Left renal pelvis (tissue), 4 donors: Measurements from ENCODE around the gene PPIP5K1. TPM values are rescaled to one million over a fixed set of nuclear protein-coding genes. Genes with fewer than 3 reads are reported as not detected.

Source experiments
- DNase-seq, 4 donors: peaks; one replicate each; pipeline ENCODE4 v3.0.0-alpha.2; 2013; ENCODE audit warnings: low read depth in 4 of 4, low spot score in 3 of 4
- polyA plus RNA-seq, 4 donors: library from polyadenylated mRNA; unstranded; fragments of 120-200 nt; gene quantifications; one replicate each; pipeline ENCODE4 v1.2.1, GENCODE V29; 2013; ENCODE audit not compliant: insufficient read length in 4 of 4

Gene PPIP5K1
- polyA plus RNA-seq, 4 donors = 11.4 to 33.2 (median 22.4) TPM

DNA sequence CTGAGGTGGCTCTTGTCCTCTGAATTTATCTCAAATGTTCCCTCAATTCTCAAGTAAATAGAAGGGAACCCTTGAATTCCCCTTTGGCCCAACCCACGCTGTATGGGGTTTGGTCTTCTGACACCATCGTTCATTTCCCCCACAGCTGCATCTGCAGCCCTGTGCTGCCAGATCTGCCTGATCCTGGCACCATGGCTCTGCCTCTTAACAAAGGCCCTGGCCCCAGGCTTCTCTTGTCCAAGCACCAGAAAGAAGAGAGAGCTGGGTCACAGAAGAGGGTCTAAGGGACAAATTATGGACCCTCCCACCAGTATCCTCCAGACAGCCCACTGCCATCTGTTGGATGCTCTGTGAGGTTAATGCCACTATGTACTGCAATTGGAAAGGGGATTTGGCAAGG is 70.8 kb downstream of the PPIP5K1 start:
- DNase-seq = no peak

DNA sequence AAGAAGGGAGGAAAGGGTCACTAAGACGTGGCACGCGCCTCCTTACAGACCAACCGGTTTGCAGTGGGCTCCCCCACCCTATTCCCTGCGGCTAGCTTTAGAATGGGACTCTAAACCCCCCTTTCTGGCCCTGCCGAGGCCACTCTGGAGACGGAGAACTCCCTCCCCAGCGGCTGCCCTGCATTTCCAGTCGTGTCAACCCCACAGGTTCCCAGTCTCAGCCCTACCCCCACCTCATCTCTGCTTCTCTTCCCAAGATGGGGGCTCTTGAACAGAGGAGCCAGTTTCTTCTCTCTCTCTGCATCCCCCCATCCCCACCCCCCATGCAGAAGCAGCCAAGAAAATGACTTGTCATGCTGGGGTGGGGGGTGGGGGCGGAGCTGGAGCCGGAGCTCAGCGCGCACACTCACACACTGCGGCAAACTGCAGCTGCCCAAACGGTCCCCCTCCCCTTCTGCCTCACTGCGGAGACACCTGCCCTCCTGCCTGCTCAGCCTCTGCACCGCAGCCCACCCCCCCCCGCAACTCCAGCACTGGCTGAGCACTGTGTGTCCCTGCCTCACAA is 71.7 kb downstream of the PPIP5K1 start:
- DNase-seq = no peak

DNA sequence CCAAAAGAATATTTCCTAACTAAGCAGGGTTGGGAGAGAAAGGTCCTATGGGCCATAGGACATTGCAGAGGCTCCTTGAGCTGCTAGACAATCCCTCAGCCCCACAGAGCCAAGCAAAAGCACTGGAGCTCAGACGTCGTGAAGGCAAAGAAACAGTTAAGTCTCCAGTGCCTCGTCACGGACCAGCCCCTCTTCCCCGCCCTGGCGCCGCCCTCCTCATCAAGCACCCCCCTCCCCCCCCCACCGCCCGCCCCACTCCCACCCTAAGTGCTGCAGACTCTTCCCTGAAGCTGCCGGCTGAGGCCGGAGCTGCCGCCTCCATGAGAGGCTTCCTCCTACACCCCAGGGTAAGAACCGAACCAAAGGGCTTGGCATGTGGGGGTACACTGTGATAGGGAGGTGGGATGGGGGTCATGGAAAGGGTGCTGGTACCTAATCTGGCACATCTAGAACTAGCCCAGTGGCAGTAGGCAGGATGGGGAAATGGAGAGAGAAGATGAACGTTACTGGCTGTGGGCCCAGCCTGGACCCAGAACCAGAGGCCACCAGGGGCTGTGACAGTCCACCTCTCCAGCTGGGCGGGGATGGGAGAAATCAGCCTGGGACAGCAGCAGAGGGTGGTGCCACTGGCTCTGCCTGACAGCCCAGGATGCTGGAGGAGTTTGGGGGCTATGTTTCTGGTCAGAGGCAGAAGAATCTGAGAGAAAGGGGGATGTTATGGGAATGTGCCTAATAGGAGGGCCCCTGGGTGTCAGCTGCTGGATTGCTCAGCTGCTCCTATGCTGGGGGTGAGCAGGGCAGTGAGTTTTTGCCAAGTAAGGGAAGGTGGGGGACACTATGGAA is 72.4 kb downstream of the PPIP5K1 start, which contains the start of gene MAP1A:
MAP1A (plus strand) TSS at position 255 of the 843 bp plus-strand sequence. CDS start 3,866 bp downstream, outside the sequence.
- no peak for DNase-seq

DNA sequence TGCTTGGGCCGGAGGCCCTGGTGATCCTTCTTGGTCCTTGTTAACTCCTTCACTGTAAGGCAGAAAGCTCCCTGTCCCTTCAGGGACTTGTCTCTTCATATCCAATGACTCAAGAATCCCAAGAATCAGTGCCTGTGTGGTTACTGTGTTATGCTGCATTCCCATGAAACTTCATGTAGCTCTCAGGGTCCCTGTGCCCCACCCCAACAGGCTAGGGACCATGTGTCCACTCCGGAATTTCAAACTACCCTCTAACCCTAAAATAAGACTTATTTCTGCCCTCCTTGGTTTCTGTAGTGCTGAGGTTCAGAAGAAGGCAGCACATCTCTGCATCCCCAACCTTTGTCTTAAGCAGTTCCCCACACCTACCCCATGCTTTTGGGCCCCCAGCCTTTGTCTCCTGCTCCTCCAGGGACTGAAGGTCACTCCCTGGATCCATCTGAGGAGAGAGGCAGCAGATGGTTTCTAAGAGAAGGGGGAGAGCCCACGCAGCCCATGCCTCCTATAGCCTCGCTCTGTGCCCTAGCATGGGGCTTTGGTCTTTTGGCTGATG is 73.1 kb downstream of the PPIP5K1 start:
- no peak for DNase-seq

DNA sequence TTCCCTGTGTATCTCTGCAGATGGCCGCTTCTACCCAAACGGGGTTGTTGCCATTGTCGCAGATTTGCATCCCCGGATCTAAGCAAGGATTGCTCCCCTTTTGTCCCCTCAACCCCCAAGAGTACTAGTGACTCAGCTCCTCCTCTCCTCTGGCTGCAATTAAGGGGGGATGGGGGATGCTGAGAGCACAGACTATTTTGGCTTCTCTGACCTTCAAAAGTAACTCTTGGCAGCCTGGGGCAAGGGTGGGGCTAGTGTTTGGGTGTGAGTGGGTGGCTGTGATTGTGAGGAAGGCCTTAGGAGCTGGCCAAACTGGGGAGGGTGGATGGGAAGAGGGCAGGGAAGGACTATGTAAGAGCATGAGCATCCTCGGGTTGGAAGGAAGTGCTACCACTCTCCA is 73.8 kb downstream of the PPIP5K1 start:
- no peak for DNase-seq

DNA sequence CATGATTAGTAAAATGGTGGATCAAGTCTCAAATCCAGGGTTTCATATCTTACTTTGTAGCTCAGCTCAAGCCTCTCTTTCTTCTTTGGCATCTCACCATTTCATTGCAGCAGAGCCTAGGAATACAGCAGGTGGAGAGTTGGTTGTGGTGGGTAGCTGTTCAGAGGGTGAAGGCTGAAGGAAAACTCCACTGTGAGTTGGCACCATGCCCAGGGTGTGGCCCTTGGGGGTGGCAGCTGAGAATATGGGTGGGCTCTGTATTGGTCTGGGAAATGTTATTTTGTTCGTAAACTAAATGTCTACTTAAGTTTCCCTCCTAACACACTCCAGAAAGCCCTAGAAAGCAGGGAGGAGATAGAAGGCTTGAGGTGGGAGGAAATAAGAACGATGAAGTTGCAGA is 74.3 kb downstream of the PPIP5K1 start:
- DNase-seq = no peak

DNA sequence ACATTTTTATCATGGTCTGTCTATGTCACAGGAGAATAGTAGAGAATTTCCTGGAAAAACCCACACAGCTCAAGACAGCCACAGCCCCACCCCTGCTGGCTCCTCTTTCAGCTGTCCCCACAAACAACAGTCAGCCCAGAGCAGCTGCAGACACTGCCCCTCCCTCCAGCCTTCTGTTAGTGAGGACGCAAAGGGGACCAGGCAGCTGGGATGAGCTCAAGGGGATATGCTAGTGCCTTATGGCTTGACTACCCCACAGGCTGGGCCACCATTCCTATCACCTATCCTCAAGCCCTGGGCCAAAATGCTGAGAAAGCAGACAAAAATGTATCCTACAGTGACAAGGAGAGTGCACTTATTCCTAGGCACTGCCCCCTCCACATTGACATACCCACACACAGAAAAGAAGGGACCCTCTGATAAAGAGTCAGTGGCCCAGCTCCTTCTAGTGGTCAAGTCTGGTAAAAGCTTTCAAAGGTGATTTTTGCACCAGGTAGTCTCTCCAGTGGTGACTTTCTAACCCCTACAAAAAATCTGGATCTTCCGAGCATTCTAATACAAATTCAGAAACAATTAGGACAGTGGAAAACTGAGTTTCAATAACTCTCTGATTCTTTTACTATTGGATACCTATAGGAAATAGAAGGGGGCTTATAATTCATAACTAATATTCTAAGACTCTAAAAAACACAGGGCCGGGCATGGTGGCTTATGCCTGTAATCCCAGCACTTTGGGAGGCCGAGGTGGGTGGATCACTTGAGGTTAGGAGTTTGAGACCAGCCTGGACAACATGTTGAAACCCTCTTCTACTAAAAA is 75.6 kb downstream of the PPIP5K1 start:
- DNase-seq = no peak

DNA sequence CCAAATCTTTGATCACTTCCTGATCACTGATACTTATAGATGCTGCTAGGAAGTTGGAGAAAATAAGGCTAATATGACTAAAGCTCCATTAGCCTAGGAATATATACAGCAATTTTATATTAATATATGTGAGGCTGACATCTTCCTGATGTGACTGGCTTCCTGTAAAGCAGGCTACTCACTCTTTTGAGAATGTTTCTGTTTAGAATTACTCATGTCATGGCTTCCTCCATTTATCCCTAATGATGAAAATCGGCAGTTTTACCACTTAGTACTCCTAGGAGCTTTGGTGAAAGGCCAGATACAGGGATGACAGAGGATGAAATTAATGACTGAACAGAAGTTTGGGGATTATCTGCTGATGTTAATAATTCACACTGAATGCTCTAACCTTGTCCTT is 76.5 kb downstream of the PPIP5K1 start:
- no peak for DNase-seq

DNA sequence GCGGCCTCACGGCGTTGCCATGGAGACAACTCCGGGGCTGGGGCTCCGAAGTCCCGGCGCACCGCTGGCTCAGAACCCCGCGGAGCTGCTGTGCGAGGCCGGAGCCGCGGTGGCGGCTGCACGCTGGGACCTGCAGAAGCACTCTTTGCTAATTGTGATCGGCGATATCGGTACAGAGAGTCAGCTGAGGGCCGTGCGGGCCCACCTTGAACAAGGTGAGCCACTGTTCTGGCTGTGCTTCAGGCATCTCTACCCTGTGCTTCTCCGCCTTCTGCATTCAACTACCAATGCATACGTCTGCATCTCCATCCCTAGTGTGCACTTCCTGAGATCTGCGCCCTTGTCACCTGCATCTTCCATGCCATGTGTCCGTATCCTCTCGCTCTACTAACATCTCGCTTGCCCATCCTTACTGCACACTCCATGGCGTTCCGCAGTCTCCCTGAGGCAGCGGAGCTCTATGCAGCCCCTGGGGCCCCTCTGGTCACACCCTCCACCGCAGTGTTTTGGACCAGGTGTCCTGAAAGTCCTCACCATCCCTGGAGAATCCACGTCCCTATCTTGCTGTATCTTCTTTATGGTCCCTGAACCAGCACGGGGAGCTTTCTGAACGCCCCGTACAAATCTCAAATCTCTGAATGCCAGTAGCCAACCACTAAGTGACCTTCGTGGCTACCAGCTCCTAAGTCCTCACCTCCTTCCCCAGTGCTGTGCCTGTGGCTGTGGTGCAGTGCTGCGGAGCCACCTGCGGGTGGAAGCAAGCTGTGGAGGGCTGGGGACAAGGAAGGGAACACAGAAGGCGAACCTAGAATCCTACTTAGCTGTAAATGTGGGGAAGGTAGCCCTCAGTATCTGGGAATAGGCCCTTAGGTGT is 78.8 kb downstream of the PPIP5K1 start:
- no peak for DNase-seq

DNA sequence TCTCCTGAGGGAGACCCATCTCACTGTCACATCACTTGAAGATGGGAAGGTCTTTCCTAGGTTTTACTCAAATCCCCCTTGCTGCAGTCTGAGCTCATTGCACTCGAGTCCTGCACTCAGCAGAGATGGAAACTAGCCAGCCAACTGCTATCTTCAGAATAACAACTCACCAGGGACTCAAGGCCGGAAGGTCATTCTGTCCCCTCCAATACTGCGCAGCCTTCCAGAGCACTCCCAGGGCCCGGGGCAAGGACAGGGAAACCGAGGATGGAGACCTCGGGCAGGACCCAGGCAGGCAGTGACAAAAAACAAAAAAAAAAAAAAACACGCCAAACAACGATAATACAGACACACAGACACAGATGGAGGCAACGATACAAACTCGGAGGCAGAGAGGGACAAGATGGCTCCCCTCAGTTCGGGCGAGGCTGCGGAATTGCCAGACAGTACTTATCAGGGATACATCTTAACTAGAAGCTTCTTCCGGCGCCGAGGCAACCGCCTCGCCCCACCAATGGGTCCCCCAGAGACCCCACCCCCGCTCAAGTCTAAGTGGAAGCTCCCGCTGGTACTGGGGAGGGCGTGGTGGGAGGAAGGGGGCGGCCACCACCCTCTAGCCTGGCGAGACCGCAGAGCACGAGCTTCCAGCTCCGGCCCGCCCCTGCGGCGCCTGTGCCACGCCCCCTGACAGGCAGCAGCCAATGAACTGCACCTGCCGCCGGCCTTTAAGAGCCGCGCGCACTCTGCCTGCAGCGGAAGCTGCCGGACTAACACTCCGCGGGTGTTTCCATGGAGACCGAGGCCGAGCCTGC is 79.6 kb downstream of the PPIP5K1 start:
- peak; percentile 91 to 96 (median 92) for DNase-seq

DNA sequence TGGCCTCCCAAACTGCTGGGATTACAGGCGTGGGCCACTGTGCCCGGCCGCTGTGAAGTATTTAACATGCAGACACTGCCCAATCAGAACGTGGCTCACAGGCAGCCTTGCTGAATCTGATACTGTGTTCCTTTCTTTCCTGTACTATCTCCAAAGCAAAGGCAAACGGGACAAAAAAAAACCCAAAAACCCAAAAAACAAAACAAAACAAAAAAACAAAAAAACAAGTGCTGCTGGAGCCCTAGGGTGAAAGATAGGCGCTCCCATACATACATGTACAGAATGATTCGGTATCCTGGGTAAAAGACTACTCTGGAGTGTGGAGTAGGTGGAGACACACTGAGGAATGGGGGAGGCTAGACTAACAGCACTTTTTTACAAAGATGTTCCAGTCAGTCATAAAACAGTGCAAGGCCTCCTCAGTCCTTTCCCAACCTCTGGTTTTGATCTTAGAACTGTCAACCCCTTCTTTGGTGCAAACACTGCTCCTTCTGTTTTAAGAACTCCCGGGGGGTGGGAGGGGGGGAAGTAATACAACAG is 80.3 kb downstream of the PPIP5K1 start:
- DNase-seq = no peak

DNA sequence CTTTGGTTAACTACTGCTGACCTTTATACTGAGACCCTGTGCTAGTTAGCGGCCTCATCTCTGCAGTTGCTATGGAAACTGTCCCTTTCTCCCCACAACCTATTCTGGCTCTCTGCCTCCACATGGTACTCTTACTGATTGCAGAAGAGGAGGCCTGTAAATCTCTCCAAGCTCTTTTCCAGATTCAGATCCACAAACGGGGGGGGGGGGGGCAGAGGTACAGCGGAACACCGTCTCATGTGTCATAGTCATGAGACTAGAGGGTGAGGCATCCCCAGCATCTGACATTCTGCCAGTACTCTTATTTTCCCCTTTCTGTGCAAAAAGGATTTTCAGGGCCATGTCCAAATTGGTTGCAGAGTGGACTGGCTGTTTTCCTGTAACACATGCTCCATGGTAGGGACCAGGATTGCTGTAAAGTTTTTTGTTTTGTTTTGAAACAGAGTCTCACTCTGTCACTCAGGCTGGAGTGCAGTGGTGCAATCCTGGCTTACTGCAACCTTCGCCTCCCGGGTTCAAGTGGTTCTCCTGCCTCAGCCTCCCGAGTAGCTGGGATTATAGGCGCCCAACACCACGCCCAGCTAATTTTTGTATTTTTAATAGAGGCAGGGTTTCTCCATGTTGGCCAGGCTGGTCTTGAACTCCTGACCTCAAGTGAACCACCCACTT is 80.9 kb downstream of the PPIP5K1 start:
- no peak for DNase-seq

DNA sequence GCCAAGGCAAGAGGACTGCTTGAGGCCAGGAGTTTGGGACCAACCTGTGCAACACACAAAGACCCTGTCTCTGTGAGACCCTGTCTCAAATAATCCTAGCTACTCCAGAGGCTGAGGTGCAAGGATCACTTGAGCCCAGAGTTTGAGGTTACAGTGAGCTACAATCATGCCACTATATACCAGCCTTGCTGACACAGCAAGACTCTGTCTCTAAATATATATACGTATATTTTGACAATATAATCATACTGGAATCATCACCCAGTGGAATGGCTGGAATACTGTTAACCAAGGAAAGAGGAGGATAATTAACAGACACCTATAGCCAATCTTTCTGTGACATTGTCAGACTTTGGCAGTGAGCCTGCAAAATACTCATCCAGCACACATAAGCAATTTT is 81.6 kb downstream of the PPIP5K1 start:
- no peak for DNase-seq

DNA sequence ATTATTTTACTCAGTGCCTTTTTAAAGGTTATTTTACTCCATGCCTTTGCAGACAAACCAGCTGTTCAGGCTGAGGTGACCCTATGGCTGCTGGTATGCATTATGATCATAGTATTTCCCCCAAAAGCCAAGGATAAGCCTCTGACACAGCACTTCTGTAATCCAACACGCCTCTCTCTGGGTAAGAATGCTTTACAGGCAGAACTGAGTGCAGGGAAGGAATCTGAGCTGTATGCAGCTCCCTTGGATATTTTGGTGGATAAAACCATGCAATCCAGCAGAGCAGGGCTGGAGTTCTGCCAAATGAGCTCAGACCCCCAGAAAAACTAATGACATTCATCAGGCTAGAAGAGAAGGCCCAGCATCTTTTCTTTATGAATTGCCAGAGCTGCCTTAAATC is 84.3 kb downstream of the PPIP5K1 start:
- no peak for DNase-seq

DNA sequence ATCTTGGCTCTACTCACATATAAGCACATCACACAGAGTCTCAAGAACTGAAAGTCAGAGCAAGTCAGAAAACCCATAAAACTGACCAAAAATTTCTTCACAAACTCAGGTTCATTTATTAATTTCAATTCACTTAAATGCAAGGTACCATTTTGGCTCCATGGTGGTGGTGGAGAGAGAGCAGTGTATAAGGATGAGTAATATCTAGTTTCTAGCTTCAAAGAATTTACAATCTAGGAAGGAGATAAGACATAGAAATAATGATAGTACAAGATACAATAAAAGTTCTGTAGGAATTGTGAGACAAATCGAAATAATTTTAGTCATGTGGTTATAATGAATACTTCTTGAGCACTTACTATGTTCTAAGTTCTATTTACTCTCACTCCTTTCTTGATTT is 90.4 kb downstream of the PPIP5K1 start:
- DNase-seq = no peak

DNA sequence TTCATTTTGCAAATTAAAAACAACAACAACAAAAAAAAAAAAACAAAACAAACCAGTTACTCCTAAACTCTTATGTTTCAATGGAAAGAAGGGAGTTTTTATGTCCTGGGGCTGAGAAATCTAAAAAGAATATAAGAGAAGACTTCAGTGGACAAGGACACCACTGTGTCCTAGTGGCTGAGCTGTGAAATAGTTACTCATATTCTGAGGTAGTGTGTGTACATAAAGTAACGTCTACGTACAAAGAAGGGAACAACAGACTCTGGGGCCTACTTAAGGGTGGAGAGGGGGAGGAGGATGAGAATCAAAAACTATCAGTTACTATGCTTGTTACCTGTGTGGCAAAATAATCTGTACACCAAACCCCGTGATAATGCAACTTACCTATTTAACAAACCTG is 91.0 kb downstream of the PPIP5K1 start:
- DNase-seq = no peak

DNA sequence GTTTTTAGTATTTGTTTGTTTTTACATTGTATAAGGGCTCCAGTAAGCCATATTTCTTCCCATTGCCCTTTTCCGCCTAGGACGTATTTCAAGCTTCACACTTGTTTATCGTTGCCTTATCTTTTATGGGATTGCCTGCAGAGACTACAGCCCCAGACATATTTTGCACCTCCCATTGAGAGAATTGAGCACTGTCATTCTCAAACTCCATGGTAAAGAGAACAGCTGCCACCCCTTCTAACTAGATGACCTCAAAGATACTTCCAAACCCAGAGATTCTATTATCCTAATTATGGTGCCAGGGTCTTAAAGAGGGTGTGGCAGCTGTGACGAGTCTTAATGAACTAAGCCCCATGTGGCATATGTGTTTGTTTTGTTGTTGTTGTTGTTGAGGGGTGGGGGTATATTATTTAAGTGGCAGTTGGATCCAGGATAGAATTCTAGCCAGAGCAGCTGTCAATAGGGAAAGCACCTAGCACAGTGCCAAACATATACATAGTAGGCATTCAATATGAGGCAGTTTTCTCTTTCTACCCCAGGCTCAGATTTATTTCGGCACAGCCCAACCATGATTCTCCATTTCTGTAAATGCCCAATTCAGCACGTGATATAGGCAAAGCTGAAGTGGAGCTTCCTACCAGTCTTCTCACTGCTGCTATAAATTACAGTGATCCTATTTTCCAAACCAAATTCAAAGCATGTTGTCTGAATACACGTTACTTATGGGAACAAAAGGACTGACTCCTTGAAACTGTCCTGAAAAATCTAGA is 96.1 kb downstream of the PPIP5K1 start:
- DNase-seq = no peak
